Measurements from ENCODE around the gene SMPDL3A.

The SMPDL3A gene

DNA sequence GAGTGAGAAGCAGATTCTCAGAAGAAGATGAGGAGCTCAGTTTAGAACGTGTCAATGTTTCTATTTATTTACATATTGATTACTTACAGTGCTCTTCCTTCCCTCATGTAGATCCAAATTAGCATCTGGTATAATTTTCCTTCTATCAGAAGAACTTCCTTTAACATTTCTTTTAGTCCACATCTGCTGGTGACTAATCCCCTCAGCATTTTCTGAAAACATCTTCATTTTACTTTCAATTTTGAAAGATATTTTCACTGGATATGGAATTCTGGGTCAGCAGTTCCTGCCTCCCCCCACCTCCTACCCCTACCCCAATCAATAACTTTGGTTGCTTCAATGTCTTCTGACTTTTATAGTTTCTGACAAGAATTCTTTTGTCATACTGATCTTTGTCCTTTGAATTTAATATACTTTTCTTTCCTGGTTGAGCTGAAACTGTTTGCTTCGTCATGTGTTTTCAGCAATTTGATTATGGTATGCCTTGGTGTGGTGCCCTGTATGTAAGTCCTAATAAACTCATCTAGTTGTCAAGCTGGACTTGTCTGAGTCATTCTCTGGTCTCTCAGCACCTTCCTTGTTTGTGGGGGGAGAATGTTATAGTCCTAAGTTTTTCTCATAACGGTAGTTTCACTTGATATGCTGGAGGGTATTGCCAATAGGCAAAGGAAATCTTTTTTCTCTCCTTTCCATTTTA is 57.0 kb downstream of the SMPDL3A start:
- in situ Hi-C loops (cut with MboI; ENCODE audit: low sequenced_read_pairs): no loop called here

GRCh38 chr6:122853259-122853995 is 64.4 kb downstream of the SMPDL3A start:
- in situ Hi-C loops (cut with MboI; ENCODE audit: low sequenced_read_pairs): no loop called here

Data from hTERT RPE-1 (cell line).